Measurements from ENCODE around the gene LAMA5. TPM values are rescaled to one million over a fixed set of nuclear protein-coding genes. Genes with fewer than 3 reads are reported as not detected.

LAMA5 gene
- total RNA-seq, 1 donor from 2014 or later = 70.9 TPM

- H3K9me3 ChIP-seq (replicated peaks) = peaks cover 8% of the 10 kb centered on the region
- intact Hi-C loops (cut with micrococcal nuclease) = no loop called here
- DNase-seq = no peak
- no peaks in the 10 kb centered on the region for H3K27me3 ChIP-seq (ENCODE audit: low read depth)
- peak overlapping the region; percentile 98 for H3K27ac ChIP-seq (replicated peaks)
- TF ChIP-seq, protein P1, sequence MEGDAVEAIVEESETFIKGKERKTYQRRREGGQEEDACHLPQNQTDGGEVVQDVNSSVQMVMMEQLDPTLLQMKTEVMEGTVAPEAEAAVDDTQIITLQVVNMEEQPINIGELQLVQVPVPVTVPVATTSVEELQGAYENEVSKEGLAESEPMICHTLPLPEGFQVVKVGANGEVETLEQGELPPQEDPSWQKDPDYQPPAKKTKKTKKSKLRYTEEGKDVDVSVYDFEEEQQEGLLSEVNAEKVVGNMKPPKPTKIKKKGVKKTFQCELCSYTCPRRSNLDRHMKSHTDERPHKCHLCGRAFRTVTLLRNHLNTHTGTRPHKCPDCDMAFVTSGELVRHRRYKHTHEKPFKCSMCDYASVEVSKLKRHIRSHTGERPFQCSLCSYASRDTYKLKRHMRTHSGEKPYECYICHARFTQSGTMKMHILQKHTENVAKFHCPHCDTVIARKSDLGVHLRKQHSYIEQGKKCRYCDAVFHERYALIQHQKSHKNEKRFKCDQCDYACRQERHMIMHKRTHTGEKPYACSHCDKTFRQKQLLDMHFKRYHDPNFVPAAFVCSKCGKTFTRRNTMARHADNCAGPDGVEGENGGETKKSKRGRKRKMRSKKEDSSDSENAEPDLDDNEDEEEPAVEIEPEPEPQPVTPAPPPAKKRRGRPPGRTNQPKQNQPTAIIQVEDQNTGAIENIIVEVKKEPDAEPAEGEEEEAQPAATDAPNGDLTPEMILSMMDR (IDR thresholded peaks at IDR 0.05; ENCODE audit: borderline replicate concordance) = no peak
- no peak overlapping the region for H3K4me3 ChIP-seq
- H3K36me3 ChIP-seq = peaks cover 40% of the 10 kb centered on the region
- peaks cover 53% of the 10 kb centered on the region for H3K4me1 ChIP-seq
Measured at GRCh38 chr20:62351469-62352401, 15.4 kb downstream of the LAMA5 start.

- Histone ChIP-seq H3K27me3 (ENCODE audit: low read depth) (no peaks in the 10 kb centered on the region), H3K9me3 (replicated peaks) (peaks cover 8% of the 10 kb centered on the region), H3K4me1 (peaks cover 44% of the 10 kb centered on the region), H3K27ac (replicated peaks) (no peak overlapping the region), H3K36me3 (peaks cover 50% of the 10 kb centered on the region), H3K4me3 (no peak overlapping the region)
- no peak for DNase-seq
- TF ChIP-seq, protein P1 (IDR thresholded peaks at IDR 0.05; ENCODE audit: borderline replicate concordance) = no peak
- intact Hi-C loops (cut with micrococcal nuclease) = no loop called here
Measured at GRCh38 chr20:62350629-62351422, 16.3 kb downstream of the LAMA5 start.

DNA sequence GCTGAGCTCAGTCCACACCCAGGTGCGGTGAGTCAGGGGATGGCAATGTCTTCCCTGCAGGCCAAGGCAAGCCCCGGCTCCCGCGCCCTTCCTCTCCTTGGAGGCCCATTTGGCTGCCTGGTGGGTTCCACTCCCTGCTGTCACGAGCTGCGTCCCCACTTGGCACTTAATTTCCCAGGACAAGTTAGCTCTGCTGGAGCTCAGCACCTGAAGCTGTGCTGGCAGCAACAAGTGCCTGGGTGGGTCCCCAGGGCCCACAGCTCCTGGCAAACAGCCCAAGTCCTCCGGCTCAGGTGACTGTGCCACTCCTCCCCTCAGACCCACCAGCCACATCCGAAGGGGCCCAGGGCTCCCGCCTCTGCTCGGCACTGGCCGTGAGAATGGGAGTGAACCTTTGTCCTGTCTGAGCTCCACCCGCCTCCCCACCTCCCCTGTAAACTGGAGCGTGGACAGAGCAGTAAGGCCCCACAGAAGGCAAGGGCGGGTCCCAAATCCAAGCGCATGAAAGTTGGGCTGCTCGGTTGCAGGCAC lies 16.9 kb downstream of the LAMA5 start:
- TF ChIP-seq, protein P1 (IDR thresholded peaks at IDR 0.05; ENCODE audit: borderline replicate concordance) = no peak
- peak overlapping the region; percentile 0 for H3K27ac ChIP-seq (replicated peaks)
- H3K27me3 ChIP-seq (ENCODE audit: low read depth) = no peaks in the 10 kb centered on the region
- DNase-seq = no peak
- intact Hi-C loops (cut with micrococcal nuclease) = no loop called here
- peaks cover 37% of the 10 kb centered on the region for H3K4me1 ChIP-seq
- H3K36me3 ChIP-seq = peaks cover 55% of the 10 kb centered on the region
- no peak overlapping the region for H3K4me3 ChIP-seq
- peaks cover 8% of the 10 kb centered on the region for H3K9me3 ChIP-seq (replicated peaks)

DNA sequence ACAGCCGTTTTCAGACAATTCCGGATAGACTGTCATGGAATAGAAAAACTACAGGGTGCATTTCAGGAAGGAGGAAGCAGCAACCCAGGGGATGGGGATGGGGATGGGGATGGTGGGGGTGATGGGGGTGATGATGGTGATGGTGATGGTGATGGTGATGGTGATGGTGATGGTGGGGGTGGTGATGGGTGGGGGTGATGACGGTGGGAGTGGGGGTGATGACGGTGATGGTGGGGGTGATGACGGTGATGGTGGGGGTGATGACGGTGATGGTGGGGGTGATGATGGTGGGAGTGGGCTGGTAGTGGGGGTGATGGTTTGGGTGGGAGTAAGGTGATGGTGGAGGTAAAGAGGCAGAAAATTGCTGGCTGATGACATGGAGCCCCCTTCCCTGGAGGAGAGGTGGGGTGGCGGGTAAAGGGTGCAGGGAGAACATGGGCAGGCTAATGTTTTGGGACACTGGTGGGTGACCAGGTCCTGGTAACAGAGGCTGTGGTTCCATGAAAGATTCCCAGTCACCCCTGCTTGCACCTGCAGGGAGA lies 17.5 kb downstream of the LAMA5 start:
- DNase-seq = no peak

More for the DNA sequence above, 17.5 kb downstream of the LAMA5 start:
- TF ChIP-seq, protein P1 (IDR thresholded peaks at IDR 0.05; ENCODE audit: borderline replicate concordance) = no peak
- H3K36me3 ChIP-seq = peaks cover 60% of the 10 kb centered on the region
- peak overlapping the region; percentile 0 for H3K27ac ChIP-seq (replicated peaks)
- peaks cover 8% of the 10 kb centered on the region for H3K9me3 ChIP-seq (replicated peaks)
- no peak overlapping the region for H3K4me3 ChIP-seq
- H3K4me1 ChIP-seq = peaks cover 32% of the 10 kb centered on the region
- intact Hi-C loops (cut with micrococcal nuclease) = no loop called here
- H3K27me3 ChIP-seq (ENCODE audit: low read depth) = no peaks in the 10 kb centered on the region
